Neural crest cell (in vitro differentiated cells): ENCODE measurements around the gene COL19A1. TPM values are rescaled to one million over a fixed set of nuclear protein-coding genes. Genes with fewer than 3 reads are reported as not detected.

Experiments
- DNase-seq: peaks from one replicate; pipeline ENCODE4 v3.0.0; 2021; ENCODE audit warnings: low read depth, mixed read lengths, low spot score
- H3K27ac Mint-ChIP-seq: one replicate; pipeline ENCODE4 v1.8.0; 2021; ENCODE audit warnings: mild to moderate bottlenecking, mixed read lengths; ENCODE audit not compliant: unreplicated experiment
- H3K27me3 Mint-ChIP-seq: 2 replicates; pipeline ENCODE4 v1.8.0; 2021; ENCODE audit warnings: low read depth, mild to moderate bottlenecking, mixed read lengths
- H3K36me3 Mint-ChIP-seq: 2 replicates; pipeline ENCODE4 v1.8.0; 2021; ENCODE audit warnings: low read depth, mild to moderate bottlenecking, mixed read lengths
- H3K4me1 Mint-ChIP-seq: 2 replicates; pipeline ENCODE4 v1.8.0; 2021; ENCODE audit warnings: mixed read lengths
- H3K4me3 Mint-ChIP-seq: one replicate; pipeline ENCODE4 v1.8.0; 2021; ENCODE audit warnings: mild to moderate bottlenecking, mixed read lengths
- H3K9me3 Mint-ChIP-seq: 2 replicates; pipeline ENCODE4 v1.8.0; 2021; ENCODE audit warnings: mixed read lengths
- CTCF ChIP-seq: fragments of 200-600 bp; sonication (generic); conservative IDR thresholded peaks from 2 replicates; pipeline ENCODE4 v1.5.0; 2021; ENCODE audit warnings: antibody characterized with exemption, mild to moderate bottlenecking
- total RNA-seq: library from RNA; stranded (reverse); gene quantifications from 2 replicates; pipeline ENCODE4 v1.2.1, GENCODE V29; 2021

COL19A1 gene
- total RNA-seq, 1 donor from 2014 or later = 0.09 TPM

DNA sequence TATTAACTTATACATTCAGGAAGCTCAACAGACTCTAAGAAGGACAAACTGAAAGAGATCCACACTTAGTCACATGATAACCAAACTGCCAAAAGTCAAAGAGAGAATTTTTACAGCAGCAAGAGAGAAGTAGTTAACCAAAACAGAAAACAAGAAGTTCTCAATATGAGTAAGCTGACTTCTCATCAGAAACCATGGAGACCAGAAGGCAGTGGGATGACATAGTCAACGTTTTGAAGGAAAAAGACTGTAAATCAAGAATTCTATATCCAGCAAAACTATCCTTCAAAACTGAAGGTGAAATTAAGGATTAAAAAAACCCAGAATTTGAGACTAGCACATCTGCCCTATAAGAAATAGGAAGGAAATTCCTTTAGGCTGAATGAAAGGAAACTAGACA lies 60.4 kb downstream of the COL19A1 start:
- peaks cover 11% of the 10 kb centered on the region for H3K9me3 Mint-ChIP-seq
- no peak for DNase-seq
- H3K27me3 Mint-ChIP-seq = no peaks in the 10 kb centered on the region
- no peak overlapping the region for H3K4me3 Mint-ChIP-seq
- TF ChIP-seq CTCF = no peak
- H3K4me1 Mint-ChIP-seq = no peaks in the 10 kb centered on the region
- H3K36me3 Mint-ChIP-seq = peaks cover 10% of the 10 kb centered on the region
- H3K27ac Mint-ChIP-seq = no peak overlapping the region

DNA sequence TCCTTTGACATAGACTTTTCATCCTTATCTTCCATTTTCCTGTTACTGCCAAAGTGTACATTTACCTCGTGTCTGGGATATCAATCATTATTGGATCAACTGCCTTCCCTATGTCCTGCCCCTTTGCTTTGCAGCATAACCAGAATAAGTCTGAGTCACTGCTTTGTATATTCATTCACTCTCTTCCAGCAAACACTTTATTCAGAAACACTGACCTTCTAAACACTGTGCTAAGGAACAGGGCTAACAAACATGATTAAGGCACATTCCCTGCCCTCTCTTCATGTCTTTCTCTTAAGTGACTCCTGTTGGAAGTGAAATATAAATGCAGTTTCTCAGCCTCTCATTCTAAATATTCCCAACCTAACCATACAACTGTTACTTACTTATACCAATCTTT lies 66.9 kb downstream of the COL19A1 start:
- no peak overlapping the region for H3K27ac Mint-ChIP-seq
- no peaks in the 10 kb centered on the region for H3K27me3 Mint-ChIP-seq
- H3K4me1 Mint-ChIP-seq = no peaks in the 10 kb centered on the region
- no peak for TF ChIP-seq CTCF
- peaks cover 3% of the 10 kb centered on the region for H3K9me3 Mint-ChIP-seq
- H3K4me3 Mint-ChIP-seq = no peak overlapping the region
- H3K36me3 Mint-ChIP-seq = no peaks in the 10 kb centered on the region
- no peak for DNase-seq

DNA sequence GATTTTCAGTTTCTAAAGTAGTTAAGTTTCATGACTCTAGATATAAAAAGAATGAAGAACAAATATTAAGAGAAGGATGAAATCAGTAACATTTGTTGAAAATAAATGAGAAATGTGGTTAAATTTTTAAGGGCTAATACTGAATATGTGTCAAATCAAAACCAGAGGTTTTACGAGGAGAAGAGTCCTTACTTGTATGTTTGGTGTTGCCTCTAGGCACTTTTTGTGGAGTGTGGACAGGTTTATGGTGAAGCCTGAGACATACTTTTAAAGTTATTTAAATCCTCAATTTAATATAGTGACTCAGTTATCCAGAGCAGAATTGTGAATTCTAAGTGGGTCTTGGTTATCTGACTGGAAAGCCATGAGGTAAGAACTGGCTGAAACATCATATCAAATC lies 68.7 kb downstream of the COL19A1 start:
- Mint-ChIP-seq H3K27ac (no peak overlapping the region), H3K9me3 (no peaks in the 10 kb centered on the region), H3K4me1 (no peaks in the 10 kb centered on the region), H3K36me3 (no peaks in the 10 kb centered on the region), H3K27me3 (no peaks in the 10 kb centered on the region), H3K4me3 (no peak overlapping the region)
- no peak for DNase-seq
- no peak for TF ChIP-seq CTCF

GRCh38 chr6:69936674-69937363 lies 70.5 kb downstream of the COL19A1 start:
- H3K9me3 Mint-ChIP-seq = no peaks in the 10 kb centered on the region
- H3K27me3 Mint-ChIP-seq = no peaks in the 10 kb centered on the region
- H3K4me1 Mint-ChIP-seq = no peaks in the 10 kb centered on the region
- DNase-seq = no peak
- H3K4me3 Mint-ChIP-seq = no peak overlapping the region
- no peaks in the 10 kb centered on the region for H3K36me3 Mint-ChIP-seq
- no peak overlapping the region for H3K27ac Mint-ChIP-seq
- TF ChIP-seq CTCF = no peak

GRCh38 chr6:69937402-69938136 lies 71.2 kb downstream of the COL19A1 start:
- Mint-ChIP-seq H3K36me3 (no peaks in the 10 kb centered on the region), H3K4me1 (no peaks in the 10 kb centered on the region), H3K27ac (no peak overlapping the region), H3K27me3 (no peaks in the 10 kb centered on the region), H3K9me3 (no peaks in the 10 kb centered on the region), H3K4me3 (no peak overlapping the region)
- TF ChIP-seq CTCF = no peak
- DNase-seq = no peak
